Chondrocyte (in vitro differentiated cells): Measurements from ENCODE around the gene IFT27. TPM values are rescaled to one million over a fixed set of nuclear protein-coding genes. Genes with fewer than 3 reads are reported as not detected.
A peak's percentile ranks its signal among the peaks of the same experiment; 100 is the strongest.

Experiments used
- DNase-seq: peaks from one replicate; pipeline ENCODE4 v3.0.0; 2021; ENCODE audit warnings: mixed read lengths, low spot score
- H3K27ac Mint-ChIP-seq: one replicate; pipeline ENCODE4 v1.8.0; 2021; ENCODE audit warnings: mild to moderate bottlenecking, moderate library complexity, mixed read lengths; ENCODE audit not compliant: unreplicated experiment
- H3K27me3 Mint-ChIP-seq: 2 replicates; pipeline ENCODE4 v1.8.0; 2021; ENCODE audit warnings: low read depth, mixed read lengths
- H3K36me3 Mint-ChIP-seq: 2 replicates; pipeline ENCODE4 v1.8.0; 2021; ENCODE audit warnings: low read depth, mixed read lengths
- H3K4me1 Mint-ChIP-seq: 2 replicates; pipeline ENCODE4 v1.8.0; 2021; ENCODE audit warnings: low read depth, mild to moderate bottlenecking, mixed read lengths
- H3K4me3 Mint-ChIP-seq: one replicate; pipeline ENCODE4 v1.8.0; 2021; ENCODE audit warnings: mild to moderate bottlenecking, moderate library complexity, mixed read lengths; ENCODE audit not compliant: unreplicated experiment
- H3K9me3 Mint-ChIP-seq: 2 replicates; pipeline ENCODE4 v1.8.0; 2021; ENCODE audit warnings: low read depth, mixed read lengths
- CTCF ChIP-seq: fragments of 200-600 bp; sonication (generic); IDR thresholded peaks from 2 replicates; pipeline ENCODE4 v1.5.0; 2021; ENCODE audit warnings: antibody characterized with exemption, mild to moderate bottlenecking, moderate library complexity
- total RNA-seq: library from RNA; stranded (reverse); gene quantifications from 3 replicates; pipeline ENCODE4 v1.2.1, GENCODE V29; 2021

The IFT27 gene
- total RNA-seq, 1 donor from 2014 or later, result 24.4 TPM

- Mint-ChIP-seq H3K36me3 (no peaks in the 10 kb centered on the region), H3K4me1 (no peaks in the 10 kb centered on the region), H3K9me3 (no peaks in the 10 kb centered on the region), H3K4me3 (no peak overlapping the region), H3K27ac (no peak overlapping the region), H3K27me3 (peaks cover 27% of the 10 kb centered on the region)
- TF ChIP-seq CTCF, result no peak
- DNase-seq, result peak; percentile 61
Observed at GRCh38 chr22:36745301-36745995, 30.5 kb downstream of the IFT27 start.

GRCh38 chr22:36744791-36745190 lies 31.1 kb downstream of the IFT27 start:
- Mint-ChIP-seq H3K4me1 (no peaks in the 10 kb centered on the region), H3K9me3 (peaks cover 2% of the 10 kb centered on the region), H3K27me3 (peaks cover 28% of the 10 kb centered on the region), H3K4me3 (no peak overlapping the region), H3K36me3 (no peaks in the 10 kb centered on the region), H3K27ac (no peak overlapping the region)
- peak; percentile 43 for DNase-seq
- no peak for TF ChIP-seq CTCF

- Mint-ChIP-seq H3K4me3 (no peak overlapping the region), H3K27me3 (peaks cover 28% of the 10 kb centered on the region), H3K9me3 (peaks cover 2% of the 10 kb centered on the region), H3K36me3 (no peaks in the 10 kb centered on the region), H3K27ac (no peak overlapping the region), H3K4me1 (no peaks in the 10 kb centered on the region)
- DNase-seq, result no peak
- no peak for TF ChIP-seq CTCF
Observed at GRCh38 chr22:36744413-36744765, 31.5 kb downstream of the IFT27 start.

- Mint-ChIP-seq H3K9me3 (peaks cover 7% of the 10 kb centered on the region), H3K4me3 (no peak overlapping the region), H3K27me3 (peaks cover 32% of the 10 kb centered on the region), H3K4me1 (no peaks in the 10 kb centered on the region), H3K27ac (no peak overlapping the region), H3K36me3 (no peaks in the 10 kb centered on the region)
- DNase-seq, result peak; percentile 91
- TF ChIP-seq CTCF, result no peak
Observed at GRCh38 chr22:36743591-36744412, 32.1 kb downstream of the IFT27 start.

GRCh38 chr22:36743011-36743410 lies 32.9 kb downstream of the IFT27 start:
- Mint-ChIP-seq H3K27me3 (peaks cover 39% of the 10 kb centered on the region), H3K4me1 (no peaks in the 10 kb centered on the region), H3K4me3 (no peak overlapping the region)

More at GRCh38 chr22:36743011-36743410, 32.9 kb downstream of the IFT27 start:
- Mint-ChIP-seq H3K36me3 (no peaks in the 10 kb centered on the region), H3K9me3 (peaks cover 8% of the 10 kb centered on the region), H3K27ac (no peak overlapping the region)
- peak; percentile 43 for DNase-seq
- TF ChIP-seq CTCF, result no peak
